HL-60 (cell line): Measurements from ENCODE around the gene BTF3.

Experiments
- POLR2AphosphoS5 ChIP-seq: IDR thresholded peaks from 2 replicates; pipeline ENCODE4 v1.6.1; 2012; ENCODE audit warnings: low read depth
- TF ChIP-seq, protein P1 (sequence below): IDR thresholded peaks from one replicate; pipeline ENCODE4 v1.5.1; 2011; ENCODE audit warnings: low read length, control low read depth, inconsistent platforms; ENCODE audit not compliant: insufficient read depth

DNA sequence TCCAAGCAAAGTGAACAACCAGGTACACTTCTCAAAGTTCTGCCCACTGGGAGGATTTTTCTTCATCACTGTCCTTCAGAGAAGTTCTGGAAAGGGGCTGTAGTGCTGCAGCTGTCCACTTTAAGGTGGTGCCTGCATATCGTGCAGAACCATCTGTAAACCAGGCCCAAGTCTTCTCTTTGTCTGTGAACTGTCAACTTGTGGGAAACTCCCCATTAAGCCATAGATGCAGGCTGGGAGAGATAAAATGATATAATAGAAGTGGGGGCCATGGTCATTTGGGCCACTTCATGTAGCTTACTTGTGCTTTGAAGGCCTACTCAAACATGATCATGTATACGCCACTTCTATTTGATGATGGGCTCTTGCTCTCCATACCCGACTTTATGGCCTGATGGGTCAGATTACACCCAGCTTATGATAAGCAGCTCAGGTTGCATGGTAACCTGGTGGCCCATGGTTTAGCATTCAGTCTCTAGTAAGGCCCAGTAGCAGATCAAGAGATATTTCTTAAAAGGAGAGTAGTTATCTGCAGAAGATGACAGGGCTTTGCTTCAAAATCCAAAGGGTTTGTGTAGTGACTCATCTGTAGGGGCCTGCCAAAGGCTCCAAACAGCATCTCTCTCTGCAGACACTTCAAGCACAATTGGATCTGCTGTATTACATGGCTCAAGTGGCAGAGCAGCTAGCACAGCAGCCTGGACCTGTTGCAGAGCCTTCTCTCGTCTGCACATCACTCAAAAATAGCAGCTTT, 15.7 kb upstream of the BTF3 start:
- TF ChIP-seq POLR2AphosphoS5, result no peak
- TF ChIP-seq, protein P1, sequence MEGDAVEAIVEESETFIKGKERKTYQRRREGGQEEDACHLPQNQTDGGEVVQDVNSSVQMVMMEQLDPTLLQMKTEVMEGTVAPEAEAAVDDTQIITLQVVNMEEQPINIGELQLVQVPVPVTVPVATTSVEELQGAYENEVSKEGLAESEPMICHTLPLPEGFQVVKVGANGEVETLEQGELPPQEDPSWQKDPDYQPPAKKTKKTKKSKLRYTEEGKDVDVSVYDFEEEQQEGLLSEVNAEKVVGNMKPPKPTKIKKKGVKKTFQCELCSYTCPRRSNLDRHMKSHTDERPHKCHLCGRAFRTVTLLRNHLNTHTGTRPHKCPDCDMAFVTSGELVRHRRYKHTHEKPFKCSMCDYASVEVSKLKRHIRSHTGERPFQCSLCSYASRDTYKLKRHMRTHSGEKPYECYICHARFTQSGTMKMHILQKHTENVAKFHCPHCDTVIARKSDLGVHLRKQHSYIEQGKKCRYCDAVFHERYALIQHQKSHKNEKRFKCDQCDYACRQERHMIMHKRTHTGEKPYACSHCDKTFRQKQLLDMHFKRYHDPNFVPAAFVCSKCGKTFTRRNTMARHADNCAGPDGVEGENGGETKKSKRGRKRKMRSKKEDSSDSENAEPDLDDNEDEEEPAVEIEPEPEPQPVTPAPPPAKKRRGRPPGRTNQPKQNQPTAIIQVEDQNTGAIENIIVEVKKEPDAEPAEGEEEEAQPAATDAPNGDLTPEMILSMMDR, result no peak
